Activated naive CD4-positive, alpha-beta T cell treated with anti-CD3 and anti-CD28 coated beads, Interleukin-2, amount 10 ng/mL, durations not matched to agents 7 days and 5 days (primary cell): Measurements from ENCODE around the gene PPP1R14D.
A peak's percentile ranks its signal among the peaks of the same experiment; 100 is the strongest.

ENCODE experiments used
- CTCF ChIA-PET: fragments of 350-600 bp; sonication (Branson Sonifier 250); formaldehyde crosslinking; loops from one replicate; lab custom pipeline; 2021; ENCODE audit warnings: antibody characterized with exemption; lab: Charles Lee
- DNase-seq: peaks from one replicate; pipeline ENCODE4 v3.0.0-alpha.2; 2020
- H3K27ac Mint-ChIP-seq: one replicate; pipeline ENCODE4 v1.8.0; 2021; ENCODE audit warnings: mild to moderate bottlenecking, moderate library complexity, mixed read lengths
- H3K27me3 Mint-ChIP-seq: one replicate; pipeline ENCODE4 v1.8.0; 2021; ENCODE audit warnings: mild to moderate bottlenecking, mixed read lengths
- H3K36me3 Mint-ChIP-seq: one replicate; pipeline ENCODE4 v1.8.0; 2021; ENCODE audit warnings: mixed read lengths
- H3K4me1 Mint-ChIP-seq: one replicate; pipeline ENCODE4 v1.8.0; 2021; ENCODE audit warnings: mixed read lengths
- H3K4me3 Mint-ChIP-seq: one replicate; pipeline ENCODE4 v1.8.0; 2021; ENCODE audit warnings: mild to moderate bottlenecking, moderate library complexity, mixed read lengths
- H3K9me3 Mint-ChIP-seq: one replicate; pipeline ENCODE4 v1.8.0; 2021; ENCODE audit warnings: mixed read lengths

PPP1R14D gene

DNA sequence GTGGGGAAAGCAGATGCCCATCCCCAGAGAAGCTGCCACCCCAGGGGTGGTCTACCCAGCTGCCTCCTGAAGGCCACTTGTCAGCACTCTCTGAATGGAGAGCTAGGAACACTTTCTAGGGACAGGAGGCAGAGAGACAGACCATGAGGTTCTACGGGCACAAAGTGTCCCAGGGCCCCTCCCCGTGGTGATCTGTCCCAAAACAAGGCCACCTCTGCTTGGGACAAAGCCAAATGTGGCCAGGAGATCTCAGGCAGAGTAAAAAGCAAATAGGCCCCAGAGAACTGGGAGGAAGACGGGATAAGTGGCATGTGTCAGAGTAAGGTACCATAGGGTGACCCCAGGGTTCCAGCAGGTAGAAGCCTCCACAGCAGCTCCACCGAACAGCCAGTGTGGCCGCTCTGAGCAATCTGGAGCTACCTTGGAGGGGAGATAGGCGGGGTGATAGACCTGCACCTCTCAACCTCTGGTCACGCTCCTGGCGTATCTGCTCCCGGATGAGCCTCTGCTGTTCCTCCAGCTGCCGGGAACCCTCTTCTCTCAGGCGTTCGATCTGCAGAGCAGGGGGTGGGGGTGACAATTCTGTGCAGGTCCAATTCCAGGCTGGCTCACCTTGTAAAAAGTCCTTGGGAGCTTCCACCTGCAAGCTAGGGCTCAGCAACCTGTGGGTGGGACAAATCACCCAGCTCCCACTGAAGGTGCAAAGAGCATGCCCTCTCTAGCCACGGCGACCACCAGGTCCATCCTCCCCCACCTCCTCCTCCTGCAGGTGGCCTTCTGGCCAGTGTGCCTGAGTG is 52.6 kb downstream of the PPP1R14D start:
- H3K36me3 Mint-ChIP-seq: peaks cover 32% of the 10 kb centered on the region
- H3K4me1 Mint-ChIP-seq: peaks cover 8% of the 10 kb centered on the region
- no peak for DNase-seq
- H3K9me3 Mint-ChIP-seq: no peaks in the 10 kb centered on the region
- H3K4me3 Mint-ChIP-seq: no peak overlapping the region
- H3K27ac Mint-ChIP-seq: no peak overlapping the region
- CTCF ChIA-PET: interaction anchor here (1.6 kb wide), 1 partner anchor 83 kb away, joined by 4 read pairs; no protein-coding TSS in a partner anchor
- H3K27me3 Mint-ChIP-seq: no peaks in the 10 kb centered on the region

- H3K36me3 Mint-ChIP-seq: peaks cover 37% of the 10 kb centered on the region
- H3K27ac Mint-ChIP-seq: no peak overlapping the region
- CTCF ChIA-PET: interaction anchor here (0.8 kb wide), 1 partner anchor 10 kb away, joined by 3 read pairs; no protein-coding TSS in a partner anchor
- H3K4me3 Mint-ChIP-seq: no peak overlapping the region
- H3K9me3 Mint-ChIP-seq: no peaks in the 10 kb centered on the region
- peaks cover 12% of the 10 kb centered on the region for H3K4me1 Mint-ChIP-seq
- DNase-seq: no peak
- H3K27me3 Mint-ChIP-seq: no peaks in the 10 kb centered on the region
Observed at GRCh38 chr15:40775007-40775406, 53.5 kb downstream of the PPP1R14D start.

DNA sequence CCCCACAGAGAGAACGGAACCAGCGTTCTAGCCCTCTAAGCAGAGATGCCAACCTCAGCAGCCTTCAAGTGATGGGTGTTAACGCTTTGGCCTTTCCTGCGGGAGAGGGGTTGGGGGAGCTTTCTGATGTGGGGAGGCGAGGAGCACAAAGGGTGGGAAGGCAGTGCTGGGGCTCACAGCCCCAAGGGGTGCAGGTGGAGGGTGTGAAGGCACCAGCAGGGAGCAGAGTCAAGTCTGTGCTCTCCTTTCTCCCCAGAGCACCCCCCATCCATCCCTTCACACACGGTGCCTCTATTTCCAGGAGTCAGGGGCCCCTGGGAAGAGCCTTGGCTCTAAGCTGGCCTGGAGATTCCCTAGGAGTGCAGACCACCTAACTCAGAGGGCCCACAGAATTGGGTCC is 54.6 kb downstream of the PPP1R14D start:
- H3K4me1 Mint-ChIP-seq: peaks cover 23% of the 10 kb centered on the region
- peaks cover 36% of the 10 kb centered on the region for H3K36me3 Mint-ChIP-seq
- H3K9me3 Mint-ChIP-seq: no peaks in the 10 kb centered on the region
- CTCF ChIA-PET: interaction anchor here (1.3 kb wide), 1 partner anchor 11 kb away, joined by 4 read pairs; no protein-coding TSS in a partner anchor
- no peak overlapping the region for H3K27ac Mint-ChIP-seq
- no peak overlapping the region for H3K4me3 Mint-ChIP-seq
- DNase-seq: no peak
- no peaks in the 10 kb centered on the region for H3K27me3 Mint-ChIP-seq

DNA sequence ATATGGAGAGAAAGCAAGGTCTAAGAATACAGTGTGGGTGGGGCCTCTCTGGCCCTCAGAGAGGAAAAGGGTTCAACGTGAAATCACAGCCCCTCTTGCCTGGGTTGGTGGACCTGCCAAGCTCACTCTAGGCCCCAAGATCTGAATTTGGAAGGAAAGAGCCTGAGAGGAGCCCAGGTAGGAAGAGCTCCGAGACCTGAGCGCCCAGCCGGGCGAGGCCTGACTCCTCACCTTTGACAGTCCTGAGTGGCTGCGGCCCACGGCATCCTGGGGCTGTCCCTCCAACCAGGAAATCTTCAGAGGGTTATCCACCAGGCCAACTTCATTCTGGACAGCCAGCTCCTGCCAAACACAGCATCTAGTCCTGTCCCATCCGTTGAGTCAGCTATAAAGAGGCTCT is 55.0 kb downstream of the PPP1R14D start:
- Mint-ChIP-seq H3K9me3 (no peaks in the 10 kb centered on the region), H3K27ac (no peak overlapping the region), H3K27me3 (no peaks in the 10 kb centered on the region), H3K4me1 (peaks cover 28% of the 10 kb centered on the region), H3K36me3 (peaks cover 38% of the 10 kb centered on the region), H3K4me3 (no peak overlapping the region)
- CTCF ChIA-PET: interaction anchor here (1.3 kb wide), 1 partner anchor 12 kb away, joined by 4 read pairs; no protein-coding TSS in a partner anchor
- DNase-seq: no peak

DNA sequence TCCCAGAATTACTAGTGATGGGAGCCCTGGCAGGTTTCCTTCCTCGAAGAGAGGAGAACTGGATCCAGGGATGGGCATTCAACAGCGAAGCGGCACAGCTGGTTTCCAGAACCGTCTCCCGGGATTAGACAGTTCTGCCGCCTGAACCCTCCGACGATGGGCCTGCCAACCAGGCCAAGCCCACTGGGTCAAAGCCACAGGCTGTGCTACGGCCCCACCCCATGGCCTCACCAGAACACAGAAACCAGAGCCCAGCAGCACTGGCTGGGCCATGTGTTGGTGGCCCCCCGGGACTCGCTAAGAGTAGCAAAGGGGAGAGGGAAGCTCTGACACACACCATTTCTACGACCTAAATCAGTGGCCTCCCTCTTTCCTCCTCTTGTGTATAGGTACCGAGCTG is 56.5 kb downstream of the PPP1R14D start:
- Mint-ChIP-seq H3K4me3 (no peak overlapping the region), H3K9me3 (no peaks in the 10 kb centered on the region), H3K27me3 (no peaks in the 10 kb centered on the region), H3K27ac (no peak overlapping the region), H3K4me1 (peaks cover 30% of the 10 kb centered on the region), H3K36me3 (peaks cover 37% of the 10 kb centered on the region)
- CTCF ChIA-PET: interaction anchor here (1.5 kb wide), 1 partner anchor 13 kb away, joined by 4 read pairs; no protein-coding TSS in a partner anchor
- DNase-seq: no peak

GRCh38 chr15:40771242-40771641 is 57.3 kb downstream of the PPP1R14D start:
- Mint-ChIP-seq H3K27me3 (no peaks in the 10 kb centered on the region), H3K4me1 (peaks cover 25% of the 10 kb centered on the region), H3K4me3 (no peak overlapping the region), H3K9me3 (no peaks in the 10 kb centered on the region), H3K27ac (no peak overlapping the region), H3K36me3 (peaks cover 30% of the 10 kb centered on the region)
- DNase-seq: no peak
- CTCF ChIA-PET: interaction anchor here (1.5 to 2.5 kb wide), 2 partner anchors 12 to 13 kb away, joined by 4 to 13 read pairs; no protein-coding TSS in a partner anchor

DNA sequence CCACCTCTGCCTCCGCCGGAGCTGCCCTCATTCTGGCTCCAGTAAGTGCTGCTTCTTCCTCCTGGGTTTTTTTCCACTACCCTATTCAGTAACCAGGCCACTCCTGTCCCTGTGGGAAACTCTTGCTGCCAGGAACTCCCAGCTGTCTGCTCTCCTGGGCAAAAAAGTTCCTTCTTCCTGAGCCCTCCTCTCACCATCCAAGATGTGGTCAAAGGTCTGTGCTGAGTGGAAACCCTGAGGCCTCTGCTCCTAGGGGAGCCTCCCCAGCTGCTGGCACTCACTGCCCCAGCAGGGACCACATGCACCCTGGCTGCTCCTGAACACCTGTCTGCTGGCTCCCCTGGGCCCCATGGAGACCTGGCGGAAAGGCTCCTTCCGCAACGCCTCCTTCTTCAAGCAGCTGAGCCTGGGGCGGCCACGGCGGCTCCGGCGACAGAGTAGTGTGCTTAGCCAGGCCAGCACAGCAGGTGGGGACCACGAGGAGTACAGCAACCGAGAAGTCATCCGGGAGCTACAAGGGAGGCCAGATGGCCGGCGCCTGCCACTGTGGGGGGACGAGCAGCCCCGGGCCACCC is 58.3 kb downstream of the PPP1R14D start:
- peak overlapping the region; percentile 88 for H3K27ac Mint-ChIP-seq
- CTCF ChIA-PET: interaction anchor here (2.5 kb wide), 1 partner anchor 13 kb away, joined by 13 read pairs; no protein-coding TSS in a partner anchor
- H3K9me3 Mint-ChIP-seq: no peaks in the 10 kb centered on the region
- no peak for DNase-seq
- peaks cover 35% of the 10 kb centered on the region for H3K4me1 Mint-ChIP-seq
- peaks cover 28% of the 10 kb centered on the region for H3K36me3 Mint-ChIP-seq
- H3K4me3 Mint-ChIP-seq: no peak overlapping the region
- no peaks in the 10 kb centered on the region for H3K27me3 Mint-ChIP-seq

DNA sequence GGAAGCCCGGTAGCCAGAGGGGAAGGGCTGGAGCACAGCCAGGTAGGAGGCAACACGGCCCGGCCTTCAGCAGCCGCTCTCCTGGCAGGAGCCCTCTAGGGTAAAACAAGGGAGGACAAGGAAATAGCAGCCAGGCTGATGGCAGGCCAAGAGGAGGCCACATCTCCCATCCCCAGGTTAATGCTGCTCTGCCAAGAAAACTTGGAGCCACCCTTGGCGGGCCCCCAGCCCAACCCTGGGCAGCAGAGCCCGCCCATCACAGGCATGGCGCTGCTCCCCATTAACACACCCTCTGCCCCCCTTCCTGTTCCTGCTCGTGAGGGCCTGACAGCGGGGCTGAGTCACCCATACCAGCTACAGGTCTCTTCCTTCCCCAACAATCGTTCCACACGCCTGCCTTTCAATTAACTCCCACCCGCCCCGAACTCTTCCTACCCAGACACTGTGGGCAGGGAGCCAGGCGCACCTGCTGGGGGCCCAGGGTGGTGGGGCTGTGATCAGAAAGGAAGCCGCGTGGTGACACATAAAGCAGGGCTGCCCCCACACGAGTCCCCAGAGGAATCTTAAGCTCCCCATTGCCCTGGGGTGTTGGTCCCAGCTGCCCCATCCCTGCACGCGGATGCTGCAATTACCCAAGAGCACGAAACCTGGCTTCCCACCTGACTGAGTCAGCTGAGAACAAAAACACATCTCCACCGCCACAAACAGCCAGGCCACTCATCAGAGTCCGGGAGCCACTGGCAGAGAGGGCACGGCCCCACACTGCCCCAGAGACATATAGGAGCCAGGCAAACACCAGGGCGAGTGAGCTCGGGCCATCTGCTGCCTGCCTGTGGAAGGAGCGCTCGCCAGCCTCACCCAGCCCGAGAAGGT is 59.0 kb downstream of the PPP1R14D start, which contains the start of gene C15orf62:
Gene C15orf62 (plus strand): TSS at position 707 of the 873 bp plus-strand sequence. CDS start 516 bp downstream, outside the sequence.
- DNase-seq: peak; percentile 59
- H3K36me3 Mint-ChIP-seq: peaks cover 25% of the 10 kb centered on the region
- H3K27ac Mint-ChIP-seq: peak within 1 kb of the TSS; percentile 88
- CTCF ChIA-PET: interaction anchor here (2.5 kb wide), 1 partner anchor 13 kb away, joined by 13 read pairs; no protein-coding TSS in a partner anchor
- H3K27me3 Mint-ChIP-seq: no peaks in the 10 kb centered on the region
- peaks cover 43% of the 10 kb centered on the region for H3K4me1 Mint-ChIP-seq
- no peaks in the 10 kb centered on the region for H3K9me3 Mint-ChIP-seq
- H3K4me3 Mint-ChIP-seq: peak within 1 kb of the TSS; percentile 33

- Mint-ChIP-seq H3K9me3 (no peaks in the 10 kb centered on the region), H3K27ac (peak overlapping the region; percentile 88), H3K27me3 (peaks cover 1% of the 10 kb centered on the region), H3K4me3 (peak overlapping the region; percentile 33), H3K4me1 (peaks cover 45% of the 10 kb centered on the region), H3K36me3 (peaks cover 22% of the 10 kb centered on the region)
- CTCF ChIA-PET: interaction anchor here (0.6 kb wide), 1 partner anchor 331 kb away, joined by 4 read pairs; no protein-coding TSS in a partner anchor
- DNase-seq: no peak
Observed at GRCh38 chr15:40768521-40769273, 59.8 kb downstream of the PPP1R14D start.

GRCh38 chr15:40767838-40768500 is 60.5 kb downstream of the PPP1R14D start:
- peaks cover 19% of the 10 kb centered on the region for H3K36me3 Mint-ChIP-seq
- H3K4me1 Mint-ChIP-seq: peaks cover 52% of the 10 kb centered on the region
- H3K27ac Mint-ChIP-seq: peak overlapping the region; percentile 52
- H3K9me3 Mint-ChIP-seq: no peaks in the 10 kb centered on the region
- no peak for DNase-seq
- H3K4me3 Mint-ChIP-seq: no peak overlapping the region
- peaks cover 8% of the 10 kb centered on the region for H3K27me3 Mint-ChIP-seq
- CTCF ChIA-PET: interaction anchor here (0.6 kb wide), 1 partner anchor 332 kb away, joined by 4 read pairs; no protein-coding TSS in a partner anchor

- no peak overlapping the region for H3K4me3 Mint-ChIP-seq
- peaks cover 17% of the 10 kb centered on the region for H3K36me3 Mint-ChIP-seq
- peaks cover 9% of the 10 kb centered on the region for H3K27me3 Mint-ChIP-seq
- no peak for DNase-seq
- H3K4me1 Mint-ChIP-seq: peaks cover 56% of the 10 kb centered on the region
- CTCF ChIA-PET: interaction anchor here (0.6 kb wide), 1 partner anchor 441 kb away, joined by 3 read pairs; no protein-coding TSS in a partner anchor
- H3K27ac Mint-ChIP-seq: no peak overlapping the region
- H3K9me3 Mint-ChIP-seq: no peaks in the 10 kb centered on the region
Observed at GRCh38 chr15:40766906-40767837, 61.3 kb downstream of the PPP1R14D start.
